AG10803 (cell line): ENCODE results near the gene FAU.

ENCODE experiments used
- DNase-seq: peaks from one replicate; pipeline ENCODE4 v3.0.0; 2010; ENCODE audit warnings: low read depth
- H3K4me3 ChIP-seq: 2 replicates; pipeline ENCODE4 v1.5.1; 2011; ENCODE audit warnings: mild to moderate bottlenecking, low read length, control low read depth
- TF ChIP-seq, protein P1 (sequence below): conservative IDR thresholded peaks from 2 replicates; pipeline ENCODE4 v1.5.1; 2011; ENCODE audit warnings: mild to moderate bottlenecking, low read length, control low read depth, inconsistent platforms

FAU gene

DNA sequence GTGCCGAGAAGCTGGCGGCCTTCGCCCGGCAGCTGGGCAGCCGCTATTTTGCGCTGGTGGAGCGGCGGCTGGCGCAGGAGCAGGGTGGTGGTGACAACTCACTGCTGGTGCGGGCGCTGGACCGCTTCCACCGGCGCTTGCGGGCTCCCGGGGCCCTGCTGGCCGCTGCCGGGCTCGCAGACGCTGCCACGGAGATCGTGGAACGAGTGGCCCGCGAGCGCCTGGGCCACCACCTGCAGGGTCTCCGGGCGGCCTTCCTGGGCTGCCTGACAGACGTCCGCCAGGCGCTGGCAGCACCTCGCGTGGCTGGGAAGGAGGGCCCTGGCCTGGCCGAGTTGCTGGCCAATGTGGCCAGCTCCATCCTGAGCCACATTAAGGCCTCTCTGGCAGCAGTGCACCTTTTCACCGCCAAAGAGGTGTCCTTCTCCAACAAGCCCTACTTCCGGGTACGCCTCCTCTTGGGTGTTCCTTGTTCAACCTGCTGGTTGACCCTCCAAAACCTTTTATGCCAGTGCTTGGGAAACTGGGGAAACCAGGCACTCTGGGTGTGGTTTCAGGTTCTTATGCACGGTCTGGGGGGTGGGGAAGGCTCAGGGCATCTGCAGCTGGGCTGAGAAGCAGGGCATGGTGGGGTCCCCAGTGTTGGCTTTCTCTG, 13.3 kb downstream of the FAU start:
- no peak for DNase-seq
- TF ChIP-seq, protein P1, sequence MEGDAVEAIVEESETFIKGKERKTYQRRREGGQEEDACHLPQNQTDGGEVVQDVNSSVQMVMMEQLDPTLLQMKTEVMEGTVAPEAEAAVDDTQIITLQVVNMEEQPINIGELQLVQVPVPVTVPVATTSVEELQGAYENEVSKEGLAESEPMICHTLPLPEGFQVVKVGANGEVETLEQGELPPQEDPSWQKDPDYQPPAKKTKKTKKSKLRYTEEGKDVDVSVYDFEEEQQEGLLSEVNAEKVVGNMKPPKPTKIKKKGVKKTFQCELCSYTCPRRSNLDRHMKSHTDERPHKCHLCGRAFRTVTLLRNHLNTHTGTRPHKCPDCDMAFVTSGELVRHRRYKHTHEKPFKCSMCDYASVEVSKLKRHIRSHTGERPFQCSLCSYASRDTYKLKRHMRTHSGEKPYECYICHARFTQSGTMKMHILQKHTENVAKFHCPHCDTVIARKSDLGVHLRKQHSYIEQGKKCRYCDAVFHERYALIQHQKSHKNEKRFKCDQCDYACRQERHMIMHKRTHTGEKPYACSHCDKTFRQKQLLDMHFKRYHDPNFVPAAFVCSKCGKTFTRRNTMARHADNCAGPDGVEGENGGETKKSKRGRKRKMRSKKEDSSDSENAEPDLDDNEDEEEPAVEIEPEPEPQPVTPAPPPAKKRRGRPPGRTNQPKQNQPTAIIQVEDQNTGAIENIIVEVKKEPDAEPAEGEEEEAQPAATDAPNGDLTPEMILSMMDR: no peak
- no peak overlapping the region for H3K4me3 ChIP-seq

DNA sequence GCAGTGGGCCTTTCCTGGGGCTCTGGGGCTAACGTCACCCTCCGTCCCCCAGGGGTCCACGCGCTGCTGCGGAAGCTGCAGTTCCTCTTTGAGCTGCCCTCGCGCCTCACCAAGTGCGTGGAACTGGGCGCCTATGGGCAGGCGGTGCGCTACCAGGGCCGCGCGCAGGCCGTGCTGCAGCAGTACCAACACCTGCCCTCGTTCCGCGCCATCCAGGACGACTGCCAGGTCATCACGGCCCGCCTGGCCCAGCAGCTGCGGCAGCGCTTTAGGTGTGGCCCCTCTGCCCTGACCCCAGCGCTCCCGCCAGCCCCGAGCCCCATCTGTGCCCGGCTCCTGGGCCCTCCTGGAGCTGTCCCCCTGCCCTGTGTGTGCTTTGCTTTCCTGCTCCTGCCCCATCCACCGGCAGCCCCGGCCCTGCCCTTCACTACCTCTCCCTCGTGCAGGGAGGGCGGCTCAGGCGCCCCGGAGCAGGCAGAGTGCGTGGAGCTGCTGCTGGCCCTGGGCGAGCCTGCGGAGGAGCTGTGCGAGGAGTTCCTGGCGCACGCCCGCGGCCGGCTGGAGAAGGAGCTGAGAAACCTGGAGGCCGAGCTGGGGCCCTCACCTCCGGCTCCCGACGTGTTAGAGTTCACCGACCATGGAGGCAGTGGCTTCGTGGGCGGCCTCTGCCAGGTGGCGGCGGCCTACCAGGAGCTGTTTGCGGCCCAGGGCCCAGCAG, 14.0 kb downstream of the FAU start:
- TF ChIP-seq, protein P1: no peak
- H3K4me3 ChIP-seq: no peak overlapping the region
- DNase-seq: no peak

DNA sequence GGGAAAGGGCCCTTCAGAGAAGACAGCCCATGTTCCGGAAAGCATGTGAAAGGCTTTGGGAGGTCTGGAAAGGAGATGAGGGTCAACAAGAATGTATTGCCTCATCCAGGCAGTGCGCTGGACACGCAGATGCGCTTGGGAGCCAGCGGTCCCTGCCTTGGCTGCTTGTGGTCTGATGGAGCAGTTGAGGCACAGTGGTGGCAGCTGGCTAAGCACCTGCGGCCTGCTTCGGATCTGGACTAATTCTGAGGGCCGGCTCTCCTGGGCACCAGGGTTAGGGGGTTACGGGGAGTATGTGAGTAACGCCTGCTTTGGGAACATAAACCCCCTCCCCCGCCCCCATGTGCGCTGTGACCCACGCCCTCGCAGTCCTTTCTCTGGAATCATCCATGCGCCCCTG, 14.9 kb downstream of the FAU start:
- H3K4me3 ChIP-seq: no peak overlapping the region
- DNase-seq: no peak
- TF ChIP-seq, protein P1: no peak

DNA sequence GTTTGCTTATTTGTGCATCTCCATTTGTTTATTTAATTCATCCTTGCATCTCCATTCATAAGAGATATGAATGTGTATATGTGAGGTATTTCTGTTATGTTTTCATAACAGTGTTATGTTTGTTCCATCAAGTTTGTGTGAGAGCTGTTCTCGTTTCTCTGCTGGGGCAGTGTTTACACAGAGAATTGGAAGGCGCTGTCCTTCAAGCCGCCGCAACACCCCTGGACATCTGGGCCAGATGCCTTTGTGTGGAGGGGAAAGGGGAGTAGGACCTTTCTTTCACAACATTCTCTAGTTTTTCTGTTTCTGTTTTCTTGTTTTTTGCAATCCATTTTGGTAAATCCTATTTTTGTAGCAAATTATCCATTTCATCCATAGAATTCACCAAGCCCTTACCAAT, 17.3 kb downstream of the FAU start:
- TF ChIP-seq, protein P1: no peak
- DNase-seq: no peak
- no peak overlapping the region for H3K4me3 ChIP-seq

DNA sequence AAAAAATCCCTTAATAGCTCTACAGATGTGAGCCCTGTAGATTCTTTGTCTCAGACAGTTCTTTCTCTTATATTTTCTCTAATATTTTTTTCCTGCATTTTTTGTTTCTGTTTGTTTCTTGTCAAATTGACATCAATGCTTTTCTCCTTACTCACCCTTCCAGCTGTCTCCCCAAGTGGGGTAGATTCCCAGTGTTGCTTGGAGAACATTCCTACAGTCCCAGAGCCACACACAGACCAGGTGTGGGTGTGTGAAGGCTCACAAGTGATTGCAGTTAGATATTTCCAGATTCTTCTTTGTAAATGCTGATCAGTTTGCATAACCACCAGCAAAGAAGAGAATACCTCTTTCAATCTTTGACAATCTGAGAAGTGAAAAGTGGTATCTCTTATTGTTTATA, 18.5 kb downstream of the FAU start:
- TF ChIP-seq, protein P1: no peak

DNA sequence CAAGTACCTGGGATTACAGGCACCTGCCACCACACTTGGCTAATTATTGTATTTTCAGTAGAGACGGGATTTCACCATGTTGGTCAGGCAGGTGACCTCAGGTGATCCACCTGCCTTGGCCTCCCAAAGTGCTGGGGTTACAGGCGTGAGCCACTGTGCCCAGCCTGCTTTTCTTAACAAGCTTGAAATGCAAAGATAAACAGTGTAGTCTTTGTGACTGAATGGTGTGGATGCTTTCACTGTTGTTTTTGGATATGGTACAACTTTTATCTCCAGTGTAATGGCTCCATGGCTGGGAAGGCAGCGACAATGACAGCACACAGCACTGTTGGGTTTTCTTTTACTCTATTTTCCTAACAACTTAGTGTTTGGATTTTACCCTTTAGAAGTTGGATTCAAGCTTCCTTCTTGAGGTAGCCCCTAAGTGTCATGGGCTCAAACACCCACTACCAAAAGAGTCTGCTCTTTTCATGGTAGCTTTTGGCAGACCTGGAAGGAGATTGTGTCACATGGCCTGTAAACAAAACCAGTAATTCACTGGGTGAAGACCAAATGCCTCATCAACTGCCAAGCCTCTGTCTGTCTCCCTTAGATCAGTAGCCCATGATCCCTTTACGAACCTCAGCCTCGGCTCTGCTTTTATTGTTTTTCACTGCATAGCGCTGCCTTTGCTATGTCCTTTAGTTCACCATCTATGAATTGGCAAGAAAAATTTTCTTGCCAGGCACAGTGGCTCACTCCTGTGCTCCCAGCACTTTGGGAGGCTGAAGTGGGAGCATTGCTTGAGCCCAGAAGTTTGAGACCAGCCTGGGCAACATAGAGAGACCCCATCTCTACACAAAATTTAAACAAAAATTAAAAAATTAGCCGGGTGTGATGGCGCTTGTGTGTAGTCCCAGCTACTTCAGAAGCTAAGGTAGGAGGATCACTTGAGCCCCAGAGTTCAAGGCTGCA, 19.5 kb downstream of the FAU start:
- no peak for DNase-seq
- TF ChIP-seq, protein P1: no peak
- H3K4me3 ChIP-seq: no peak overlapping the region

More for the DNA sequence above, 18.5 kb downstream of the FAU start:
- no peak for DNase-seq
- no peak overlapping the region for H3K4me3 ChIP-seq
